Stimulated activated CD4-positive, alpha-beta T cell treated with anti-CD3 and anti-CD28 coated beads, Interleukin-2, amount 100 ng/mL, for 48 hours (primary cell): ENCODE data around the gene MSI1.

Source experiments
- DNase-seq, 2 donors: peaks; one replicate each; pipeline ENCODE4 v3.0.0-alpha.2; 2020

Gene MSI1

DNA sequence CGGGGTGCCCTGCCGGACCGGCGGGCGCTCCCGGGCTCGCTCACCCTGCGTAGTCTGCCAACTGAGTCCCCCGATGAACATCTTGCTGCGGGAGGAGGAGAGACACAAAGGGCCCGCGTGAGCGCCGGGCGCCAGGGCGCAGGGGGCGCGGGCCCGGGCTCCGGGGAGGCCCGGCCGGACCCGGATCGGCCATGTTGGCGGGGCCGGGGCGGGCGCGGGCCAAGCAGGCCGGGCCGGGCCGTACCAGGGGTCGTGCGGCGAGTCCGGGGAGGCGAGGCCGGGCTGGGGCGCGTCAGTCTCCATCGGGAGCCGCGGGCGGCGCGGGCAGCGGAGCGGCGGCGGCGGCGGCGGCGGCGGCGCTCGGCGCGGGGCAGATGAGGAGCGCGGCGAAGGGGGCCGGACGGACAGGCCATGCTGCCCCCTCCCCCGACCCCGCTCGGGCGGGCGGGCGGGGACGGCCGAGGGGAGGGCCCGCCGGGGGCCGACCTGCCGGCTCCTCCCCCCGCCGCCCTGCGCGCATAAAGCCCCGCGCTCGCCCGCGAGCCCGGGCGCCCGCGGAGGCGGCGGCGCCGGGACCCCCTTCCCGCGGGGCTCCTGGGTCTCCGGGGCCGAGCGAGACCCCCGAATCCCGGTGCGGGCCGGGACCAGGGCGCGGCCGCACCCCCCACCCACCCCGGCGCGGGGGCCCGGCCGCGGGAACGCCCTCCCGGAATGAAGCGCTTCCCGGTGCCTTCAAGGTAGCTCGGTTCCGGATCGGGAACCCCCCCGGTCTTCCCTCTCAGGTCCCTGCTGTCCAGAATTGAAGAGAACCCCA, at the start of gene MSI1:
Gene MSI1, minus strand, starts transcription at position 376 of the 814 bp plus-strand sequence. Its CDS starts 73 bp downstream, at position 303.
- DNase-seq, result no peak

DNA sequence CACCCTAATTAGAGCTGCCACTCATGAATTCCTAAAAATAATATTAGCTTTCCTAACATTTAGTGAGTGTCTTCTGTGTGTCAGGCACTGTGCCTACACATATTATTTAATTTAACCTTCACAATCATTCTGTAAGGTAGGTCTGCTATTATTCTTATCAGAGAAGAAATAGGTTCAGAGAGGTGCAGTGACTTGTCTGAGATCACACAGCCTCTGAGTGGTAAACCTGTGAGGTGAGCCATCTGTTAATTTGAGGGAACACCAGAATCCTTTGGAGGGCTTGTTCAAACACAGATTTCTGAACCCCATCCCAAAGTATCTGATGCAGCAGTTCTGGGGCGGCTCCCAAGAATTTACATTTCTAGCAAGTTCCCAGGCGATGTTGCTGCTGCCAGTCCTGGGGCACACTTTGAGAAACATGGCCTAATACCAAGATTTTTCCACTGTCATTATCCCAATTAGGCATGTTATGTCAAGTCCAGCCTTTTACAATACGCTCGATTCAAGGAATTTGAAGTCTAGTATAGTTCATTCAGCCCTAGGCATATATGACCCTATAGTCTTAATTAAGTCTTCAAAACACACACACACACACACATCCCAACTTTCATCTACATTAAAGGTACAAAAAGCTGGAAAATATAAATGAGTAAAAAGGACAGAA, 49.1 kb upstream of the MSI1 start:
- DNase-seq, result no peak

DNA sequence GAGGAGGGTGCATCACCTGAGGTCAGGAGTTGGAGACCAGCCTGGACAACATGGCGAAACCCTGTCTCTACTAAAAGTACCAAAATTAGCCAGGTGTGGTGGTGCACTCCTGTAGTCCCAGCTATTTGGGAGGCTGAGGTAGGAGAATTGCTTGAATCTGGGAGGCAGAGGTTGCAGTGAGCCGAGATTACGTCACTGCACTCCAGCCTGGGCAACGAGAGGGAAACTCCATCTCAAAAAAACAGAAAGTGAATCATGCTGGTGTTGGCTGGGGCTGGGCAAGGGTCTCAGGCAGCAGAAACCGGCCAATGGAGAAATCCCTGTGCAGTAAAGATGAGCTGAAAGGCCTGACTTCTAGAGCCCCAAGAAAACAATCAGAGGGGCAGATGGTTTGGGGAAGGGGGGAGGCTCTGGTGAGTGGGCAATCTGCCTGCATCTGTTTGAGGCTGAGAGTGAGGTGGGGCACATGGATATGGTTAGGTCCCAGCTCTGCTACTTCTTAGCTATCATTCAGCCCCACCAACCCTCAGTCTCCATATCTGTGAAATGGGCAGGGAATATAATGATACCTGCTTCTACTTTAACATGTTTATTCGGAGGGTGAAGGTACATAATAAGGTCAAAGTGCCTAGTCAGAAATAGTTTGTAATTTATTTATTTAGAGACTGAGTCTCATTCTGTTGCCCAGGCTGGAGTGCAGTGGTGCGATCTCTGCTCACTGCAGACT, 47.7 kb upstream of the MSI1 start:
- no peak for DNase-seq

DNA sequence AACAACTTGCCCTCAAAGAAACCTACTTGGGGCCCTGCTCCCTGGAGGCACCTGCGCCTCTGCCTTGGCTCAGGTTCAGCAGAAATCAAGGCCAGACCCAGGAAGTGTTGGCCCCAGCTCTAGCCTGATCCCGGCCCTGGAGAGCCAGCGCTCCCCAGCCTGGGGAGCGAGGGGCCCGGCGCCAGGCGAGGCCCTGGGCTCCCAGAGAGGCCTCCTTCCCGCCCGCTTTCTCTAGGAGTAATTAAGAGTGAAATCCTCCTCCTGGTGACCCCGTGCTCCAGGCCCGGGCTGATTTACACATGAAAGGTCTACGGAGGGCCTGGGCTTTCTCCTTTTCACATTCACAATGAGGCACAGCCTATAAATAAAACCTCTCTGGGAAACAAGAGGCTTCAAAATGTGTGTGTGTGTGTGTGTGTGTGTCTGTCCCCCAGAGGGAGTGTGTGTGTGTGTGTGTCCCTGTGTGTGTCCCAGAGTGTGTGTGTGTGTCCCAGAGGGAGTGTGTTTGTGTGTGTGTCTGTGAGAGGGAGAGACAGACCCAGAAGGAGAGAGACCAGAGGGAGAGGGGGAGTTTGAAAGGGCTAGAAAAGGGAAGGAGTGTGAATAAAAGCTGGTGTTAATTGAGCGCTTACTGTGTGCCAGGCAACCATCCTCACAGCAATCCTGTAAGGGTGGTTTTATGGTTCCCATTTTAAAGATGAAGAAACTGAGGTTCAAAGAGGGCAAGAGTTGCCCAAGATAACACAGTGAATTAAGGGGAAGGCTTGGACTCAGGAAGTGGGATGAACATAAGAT, 45.1 kb upstream of the MSI1 start:
- DNase-seq, result no peak

DNA sequence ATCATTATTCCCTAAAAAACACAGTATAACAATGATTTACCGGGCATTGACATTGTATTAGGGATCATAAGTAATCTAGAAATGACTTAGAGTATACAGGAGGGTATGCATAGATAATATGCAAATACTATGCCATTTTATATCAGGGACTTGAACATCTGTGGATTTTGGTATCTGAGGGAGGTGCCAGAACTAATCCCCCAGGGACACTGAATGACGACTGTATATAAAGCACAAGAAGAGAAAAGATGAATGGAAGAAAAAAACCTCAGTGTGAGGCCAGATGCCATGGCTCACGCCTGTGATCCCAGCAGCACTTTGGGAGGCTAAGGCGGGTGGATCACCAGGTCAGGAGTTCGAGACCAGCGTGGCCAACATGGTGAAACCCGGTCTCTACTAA, 43.5 kb upstream of the MSI1 start:
- no peak for DNase-seq

DNA sequence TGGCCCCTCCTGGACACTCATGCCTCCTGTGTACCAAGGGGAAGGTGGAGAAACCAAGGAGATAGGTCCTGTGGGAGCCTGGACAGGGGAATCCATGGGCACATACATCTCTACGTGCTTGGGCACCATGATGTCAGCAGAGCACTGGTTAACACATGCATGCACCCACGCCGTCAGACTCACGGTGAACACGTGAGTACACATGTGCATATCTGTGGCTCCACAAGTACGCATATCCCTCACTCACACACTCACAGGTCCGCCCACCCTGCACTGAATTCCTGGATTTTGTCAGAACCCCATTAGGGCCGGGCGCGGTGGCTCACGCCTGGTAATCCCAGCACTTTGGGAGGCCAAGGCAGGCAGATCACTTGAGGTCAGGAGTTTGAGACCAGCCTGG, 39.8 kb upstream of the MSI1 start:
- DNase-seq, result no peak

DNA sequence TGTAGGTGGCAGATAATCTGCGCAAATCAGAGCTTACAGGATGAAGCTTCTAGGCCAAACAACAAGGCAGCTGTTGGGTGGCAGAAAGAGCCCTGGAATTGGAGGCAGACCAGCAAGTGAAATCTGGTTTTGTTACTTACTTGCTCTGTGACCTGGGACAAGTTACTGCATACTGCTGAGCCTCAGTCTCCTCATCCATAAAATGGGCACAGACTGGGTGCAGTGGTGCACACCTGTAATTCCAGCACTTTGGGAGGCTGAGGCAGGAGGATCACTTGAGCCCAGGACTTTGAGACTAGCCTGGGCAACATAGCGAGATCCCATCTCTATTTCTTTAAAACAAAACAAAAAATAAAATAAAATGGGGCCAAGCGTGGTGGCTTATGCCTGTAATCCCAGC, 37.6 kb upstream of the MSI1 start:
- no peak for DNase-seq

DNA sequence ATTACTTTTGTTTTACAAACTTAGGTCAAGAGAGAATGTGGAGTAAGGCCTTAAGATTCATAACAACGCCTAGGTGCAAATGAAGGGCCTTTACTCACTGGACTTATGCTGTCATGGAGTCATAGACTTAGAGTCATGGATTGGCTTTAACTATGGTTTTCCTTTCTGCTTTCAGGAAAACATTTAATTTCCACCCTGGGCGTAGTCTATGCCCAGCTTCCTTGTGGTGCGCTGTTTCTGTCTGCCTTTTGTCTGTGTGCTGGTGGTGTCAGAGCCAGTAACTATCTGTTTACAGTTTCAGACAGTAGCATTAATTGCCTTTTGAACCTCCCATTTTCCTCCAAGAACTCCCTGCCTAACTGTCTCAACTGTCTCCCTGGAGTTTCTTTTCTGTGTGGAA, 37.1 kb upstream of the MSI1 start:
- DNase-seq, result no peak

DNA sequence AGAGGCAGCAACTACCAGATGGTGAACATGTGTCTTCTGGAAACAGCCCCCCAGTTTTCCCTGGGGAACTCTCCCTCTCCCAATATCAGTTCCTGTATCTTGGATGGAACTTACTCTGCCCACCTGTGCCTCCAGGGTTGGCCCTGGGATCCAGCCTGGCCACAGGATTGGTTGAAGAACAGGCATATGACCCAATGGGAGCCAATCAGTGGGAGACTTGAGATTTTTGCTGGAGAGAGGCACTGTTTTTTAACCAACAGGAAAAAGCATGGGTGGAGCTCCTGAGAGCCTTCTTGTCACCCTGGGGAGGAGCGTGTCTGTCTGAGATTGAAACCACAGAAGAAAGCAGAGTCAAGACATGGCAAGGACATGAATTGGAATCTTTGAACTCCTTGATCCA, 35.3 kb upstream of the MSI1 start:
- no peak for DNase-seq

DNA sequence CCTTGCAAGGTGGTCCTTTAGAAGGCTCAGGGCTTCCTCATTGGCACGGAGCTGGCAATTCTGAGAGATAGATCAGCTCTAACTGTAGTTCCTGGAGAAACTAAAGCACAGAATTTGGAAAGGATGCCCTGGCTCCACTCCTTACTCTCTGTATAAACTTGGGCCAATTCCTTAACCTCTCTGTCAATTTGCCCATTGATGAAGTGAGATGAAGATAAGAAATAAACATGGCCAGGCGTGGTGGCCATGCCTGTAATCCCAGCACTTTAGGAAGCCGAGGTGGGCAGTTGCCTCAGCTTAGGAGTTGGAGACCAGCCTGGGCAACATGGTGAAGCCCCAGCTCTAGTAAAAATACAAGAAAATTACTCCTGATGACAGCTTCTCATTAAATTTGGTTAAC, 34.9 kb upstream of the MSI1 start:
- DNase-seq, result no peak

DNA sequence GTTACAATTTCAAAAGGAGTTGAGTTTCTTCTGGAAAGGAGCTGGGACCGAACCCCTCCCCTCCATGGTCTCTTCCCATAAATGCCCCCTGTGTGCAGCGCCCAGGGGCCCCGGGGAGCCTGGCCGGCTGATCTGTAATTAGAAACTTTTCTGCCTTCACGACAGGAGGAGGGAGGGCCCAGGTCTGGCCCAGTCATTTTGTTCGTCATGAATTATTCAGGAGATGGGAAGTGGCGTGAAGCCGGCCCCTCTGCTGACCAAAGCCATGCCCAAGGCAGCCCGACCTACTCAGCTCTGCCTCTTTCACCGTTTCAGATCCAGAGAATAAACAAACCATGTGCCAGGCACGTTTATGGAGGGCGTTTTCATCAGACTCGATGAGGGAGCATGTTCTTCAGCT, 33.3 kb upstream of the MSI1 start:
- DNase-seq, result no peak

DNA sequence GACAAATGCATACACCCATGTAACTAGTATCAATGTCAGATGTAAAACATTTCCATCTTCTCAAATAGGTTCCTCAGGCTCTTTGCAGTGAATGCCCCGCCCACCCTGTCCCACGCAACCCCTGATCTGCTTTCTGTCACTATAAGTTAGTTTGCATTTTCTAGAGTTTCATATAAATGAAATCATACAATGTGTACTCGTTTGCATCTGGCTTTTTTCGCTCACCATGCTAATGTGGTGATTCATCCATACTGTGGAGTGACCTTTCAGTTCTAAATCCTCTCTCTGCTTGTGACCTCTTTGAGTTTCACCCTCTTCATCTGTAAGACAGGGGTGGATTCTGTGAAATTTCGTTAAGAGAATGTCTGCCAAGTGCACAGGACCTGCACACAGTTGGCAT, 30.6 kb upstream of the MSI1 start:
- no peak for DNase-seq

DNA sequence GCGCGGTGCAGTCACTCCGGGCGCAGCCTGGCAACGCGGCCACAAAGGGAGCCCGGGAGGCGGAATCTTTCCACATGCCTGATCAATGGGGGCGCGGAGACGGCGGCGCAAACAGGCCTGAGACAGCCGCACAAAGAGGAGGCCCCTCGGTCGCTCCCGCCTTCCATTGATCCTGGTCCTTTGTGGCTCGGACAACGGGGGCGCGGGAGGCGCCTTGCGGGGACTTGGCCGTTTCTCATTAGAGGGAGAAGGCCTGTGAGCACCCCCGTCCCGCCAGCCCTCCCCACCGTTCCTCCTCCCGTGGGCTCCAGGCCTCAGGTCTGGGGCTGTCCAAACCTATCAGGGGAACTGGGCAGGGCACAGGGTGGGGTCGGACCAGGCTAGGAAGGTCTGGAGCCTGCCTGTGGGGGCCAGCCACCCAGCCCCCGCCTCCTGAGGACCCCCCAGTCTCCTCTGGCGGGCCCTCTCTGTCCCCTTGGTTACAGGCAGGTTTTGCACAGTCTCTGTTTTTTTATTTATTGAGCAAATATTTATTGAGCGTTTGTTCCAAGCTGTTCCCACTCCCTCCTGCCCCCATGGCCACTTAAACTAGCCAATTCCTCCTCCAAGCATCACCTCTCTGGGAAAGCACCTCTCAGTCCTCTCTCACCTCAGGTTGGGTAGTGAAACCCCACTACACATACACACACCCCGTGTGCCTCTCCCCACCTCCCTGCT, 29.0 kb upstream of the MSI1 start:
- DNase-seq, result no peak

DNA sequence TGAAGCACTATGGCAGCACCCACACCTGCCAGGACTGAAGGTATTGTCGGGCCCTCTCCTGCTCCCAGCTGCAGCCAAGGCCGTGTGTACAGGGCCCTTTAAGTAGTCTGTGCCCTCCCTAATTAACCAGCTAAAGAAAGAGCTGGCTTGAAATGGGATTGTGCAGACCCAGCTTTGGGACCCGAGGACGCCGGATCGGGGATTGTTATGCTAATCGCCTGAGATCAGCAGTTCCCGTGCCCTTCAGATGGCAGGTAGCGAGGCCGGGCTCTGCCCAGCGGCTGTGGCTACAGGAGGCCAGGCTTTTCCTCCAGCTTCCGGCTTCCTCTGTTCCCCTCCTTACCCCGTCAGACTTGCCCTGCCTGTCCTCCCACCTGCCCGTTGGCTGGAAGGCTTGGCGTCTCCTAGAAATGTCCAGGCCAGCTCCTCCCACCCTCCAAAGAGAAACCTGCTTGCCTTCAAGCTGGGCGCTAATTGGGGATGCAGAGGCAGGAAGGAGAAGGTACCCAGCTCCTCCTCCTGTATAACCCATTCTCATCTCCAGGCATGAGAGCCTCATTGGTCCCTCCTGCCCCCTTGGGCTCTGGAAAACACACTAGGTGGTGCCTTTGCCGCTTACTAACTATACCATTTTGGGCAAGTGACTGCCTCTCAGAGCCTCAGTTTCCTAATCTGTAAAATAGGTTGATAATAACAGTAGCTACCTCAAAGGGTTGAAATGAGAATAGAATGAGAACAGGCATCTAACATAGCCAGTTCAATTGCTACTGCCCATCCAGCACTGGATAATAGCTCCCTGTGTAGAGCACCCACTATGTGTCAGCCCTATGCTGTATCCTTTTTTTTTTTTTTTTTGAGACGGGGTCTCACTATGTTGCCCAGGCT, 25.8 kb upstream of the MSI1 start:
- no peak for DNase-seq

DNA sequence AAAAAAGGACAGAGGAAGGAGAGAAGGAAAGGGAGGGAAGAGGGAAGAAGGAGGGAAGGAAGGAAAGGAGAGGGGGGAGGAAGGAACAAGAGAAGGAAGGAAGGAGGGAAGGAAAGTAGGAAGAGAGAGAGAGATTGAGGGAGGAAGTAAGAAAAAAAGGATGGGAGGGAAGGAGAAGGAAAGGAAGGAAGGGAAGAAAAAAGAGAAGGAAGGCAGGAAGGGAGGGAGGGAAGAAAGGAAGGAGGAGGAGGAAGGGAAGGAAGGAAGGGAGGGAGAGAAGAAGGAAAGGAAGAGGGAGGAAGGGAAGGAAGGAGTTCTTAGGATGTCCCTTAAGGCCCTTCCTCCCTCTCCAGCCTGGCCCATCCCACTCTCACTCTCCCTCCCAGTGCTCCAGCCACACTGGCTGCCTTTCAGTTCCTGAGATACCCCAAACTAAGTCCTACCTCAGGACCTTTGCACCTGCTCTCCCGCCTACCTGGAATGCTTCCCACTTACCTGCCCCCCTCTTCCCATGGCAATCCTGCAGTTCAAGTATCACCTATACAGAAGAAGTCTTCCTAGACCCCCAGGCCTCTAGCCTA, 21.7 kb upstream of the MSI1 start:
- no peak for DNase-seq

DNA sequence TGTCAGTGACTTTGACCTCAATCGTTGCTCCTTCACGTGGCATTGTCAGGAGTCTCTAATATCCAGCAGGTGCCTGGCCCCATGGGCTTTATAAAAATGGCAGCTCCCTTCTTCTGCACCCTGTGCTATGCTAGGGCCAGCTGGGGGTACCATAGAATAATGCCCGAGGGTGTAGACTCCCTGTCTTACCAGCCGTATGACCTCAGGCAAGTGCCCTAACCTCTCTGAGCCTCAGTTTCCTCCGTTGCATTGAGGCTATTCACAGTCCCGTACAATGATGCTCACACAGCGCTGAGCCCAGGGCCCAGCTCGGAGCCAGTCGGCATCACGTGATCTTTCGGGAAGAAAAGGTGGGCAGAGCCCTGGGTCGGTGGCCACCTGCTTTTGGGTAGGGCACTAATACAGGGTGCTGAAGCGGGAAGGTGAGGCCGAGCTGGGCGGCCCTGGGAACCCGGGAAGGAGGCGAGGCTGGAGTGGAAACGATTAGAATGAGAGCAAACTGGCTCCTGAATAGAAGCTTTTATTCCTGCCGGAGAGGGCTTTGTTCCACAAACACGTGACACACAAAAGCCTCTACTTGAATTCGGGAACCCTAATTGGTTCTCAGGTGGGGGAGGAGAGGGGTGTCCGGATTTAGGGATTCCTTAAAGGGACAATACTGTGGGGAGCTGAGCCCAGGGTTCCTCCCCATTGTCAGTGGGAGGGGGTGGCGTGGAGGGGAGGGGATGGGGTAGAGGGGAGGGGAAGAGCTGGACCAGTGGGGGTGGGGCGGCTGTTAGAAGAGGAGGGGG, 19.9 kb upstream of the MSI1 start:
- no peak for DNase-seq

DNA sequence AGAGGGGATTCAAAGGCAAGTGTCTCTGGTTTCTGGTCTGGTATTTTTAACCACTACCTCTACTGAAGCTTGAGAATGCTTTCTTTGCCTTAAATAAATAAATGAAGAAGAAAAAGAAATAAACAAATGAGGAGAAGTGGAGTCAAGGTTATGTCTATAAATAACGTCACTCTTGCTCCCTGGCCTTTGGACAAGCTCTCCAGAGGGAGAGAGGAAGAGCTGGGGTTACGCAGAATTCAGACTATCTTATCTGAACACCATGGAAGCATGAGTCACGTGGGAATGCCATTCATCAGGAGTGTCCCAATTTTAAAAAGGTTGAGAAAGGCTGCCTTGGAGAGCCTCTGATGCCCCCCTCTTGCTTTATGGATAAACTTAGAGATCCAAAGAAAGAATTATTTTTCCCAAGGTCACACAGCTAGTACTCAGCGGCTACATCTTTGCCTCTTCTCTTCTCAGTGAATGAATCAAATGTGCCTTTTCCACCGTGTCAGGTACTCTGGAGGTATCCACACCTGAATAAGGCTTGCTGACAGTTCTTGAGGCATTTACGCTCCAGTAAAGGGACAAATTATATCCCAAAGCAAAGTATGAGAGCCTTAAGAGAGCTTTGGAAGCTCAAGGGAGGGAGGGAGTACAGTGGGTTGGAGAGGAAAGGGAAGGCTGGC, 12.9 kb upstream of the MSI1 start:
- DNase-seq, result no peak

DNA sequence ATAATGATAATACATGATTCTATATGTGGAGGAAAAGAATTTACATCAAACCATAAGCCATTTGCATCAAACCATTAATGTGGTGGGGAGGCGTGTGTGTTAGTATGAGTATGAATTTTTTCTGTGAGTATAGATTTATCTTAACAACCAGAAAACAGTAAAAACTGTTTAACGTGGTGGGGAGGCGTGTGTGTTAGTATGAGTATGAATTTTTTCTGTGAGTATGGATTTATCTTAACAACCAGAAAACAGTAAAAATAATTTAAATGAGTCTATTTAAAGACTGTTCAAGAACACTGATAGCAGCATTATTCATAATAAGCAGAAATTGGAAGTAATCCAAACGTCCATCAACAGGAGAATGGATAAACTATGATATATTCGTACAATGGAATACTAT, 9.1 kb upstream of the MSI1 start:
- no peak for DNase-seq

DNA sequence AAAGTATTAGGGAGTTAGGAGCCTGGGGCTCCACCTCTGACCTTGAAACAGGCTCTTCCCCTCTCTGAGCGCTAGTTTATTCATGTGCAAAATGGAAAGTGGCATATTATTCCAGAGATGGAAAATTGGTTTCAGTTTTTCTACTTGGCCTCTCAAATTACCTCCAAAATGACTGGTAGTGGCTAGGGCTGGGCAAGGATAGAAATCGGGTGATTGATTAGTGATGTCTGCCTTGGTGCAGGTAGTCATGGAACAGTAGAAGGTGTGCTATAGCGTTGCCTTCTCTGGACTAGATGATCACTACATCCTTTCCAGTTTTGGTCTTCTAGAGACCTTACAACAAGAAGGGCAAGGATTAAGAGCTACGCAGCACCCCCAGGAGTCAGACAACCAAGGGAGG, 8.6 kb upstream of the MSI1 start:
- DNase-seq, result no peak
